Activated T-helper 17 cell treated with anti-CD3 and anti-CD28 coated beads, Interleukin-2, amount 50 U/mL, for 72 hours (primary cell): ENCODE results near the gene CEP85. TPM values are rescaled to one million over a fixed set of nuclear protein-coding genes. Genes with fewer than 3 reads are reported as not detected.
"Not testable (repeated sequence)": the region's sequence is repeated elsewhere in the genome, so short reads cannot be mapped to it uniquely, and the experiment has no call there.

Experiments used
- ATAC-seq: fragments of 150-1000 bp; cut with Tn5 transposase; replicated peaks from 2 replicates; pipeline ENCODE4 v1.10.0; 2021; ENCODE audit warnings: mild to moderate bottlenecking, moderate library complexity
- H3K27ac Mint-ChIP-seq: one replicate; pipeline ENCODE4 v1.8.0; 2022; ENCODE audit warnings: mixed read lengths
- H3K27me3 Mint-ChIP-seq: one replicate; pipeline ENCODE4 v1.8.0; 2022; ENCODE audit warnings: mixed read lengths
- H3K36me3 Mint-ChIP-seq: one replicate; pipeline ENCODE4 v1.8.0; 2022; ENCODE audit warnings: low read depth, mild to moderate bottlenecking, mixed read lengths
- H3K4me1 Mint-ChIP-seq: one replicate; pipeline ENCODE4 v1.8.0; 2022; ENCODE audit warnings: mixed read lengths
- H3K4me3 Mint-ChIP-seq: one replicate; pipeline ENCODE4 v1.8.0; 2022; ENCODE audit warnings: mild to moderate bottlenecking, mixed read lengths
- H3K9me3 Mint-ChIP-seq: one replicate; pipeline ENCODE4 v1.8.0; 2022; ENCODE audit warnings: mixed read lengths
- total RNA-seq, 2 donors: library from RNA; stranded (reverse); gene quantifications; one replicate each; pipeline ENCODE4 v1.2.3, GENCODE V29; 2022

CEP85 gene
- total RNA-seq, 2 donors from 2014 or later: 34.8 to 37.7 TPM

- Mint-ChIP-seq H3K9me3 (no peaks in the 10 kb centered on the region), H3K4me3 (no peak overlapping the region), H3K27ac (no peak overlapping the region), H3K27me3 (no peaks in the 10 kb centered on the region), H3K36me3 (no peaks in the 10 kb centered on the region), H3K4me1 (peaks cover 4% of the 10 kb centered on the region)
- ATAC-seq: no peak
Measured at GRCh38 chr1:26297057-26297790, 63.2 kb downstream of the CEP85 start.

DNA sequence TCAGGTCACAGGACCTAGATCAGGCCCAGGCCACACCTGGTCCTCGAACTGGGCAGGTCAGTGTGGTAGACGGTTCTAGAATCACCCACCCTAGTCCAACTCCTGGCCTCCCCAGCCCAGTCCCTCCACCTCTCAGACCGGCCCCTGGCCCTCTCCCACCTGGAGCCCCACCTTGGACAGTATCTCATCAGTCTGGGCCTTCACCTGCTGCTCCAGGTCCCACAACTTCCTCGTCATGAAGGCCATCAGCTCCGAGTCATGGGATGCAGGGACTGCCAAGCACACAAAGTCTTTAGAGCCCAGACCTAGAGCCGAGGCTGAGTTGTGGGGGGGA is 63.8 kb downstream of the CEP85 start:
- Mint-ChIP-seq H3K4me1 (peaks cover 4% of the 10 kb centered on the region), H3K27me3 (no peaks in the 10 kb centered on the region), H3K36me3 (no peaks in the 10 kb centered on the region), H3K27ac (no peak overlapping the region), H3K9me3 (no peaks in the 10 kb centered on the region), H3K4me3 (no peak overlapping the region)
- ATAC-seq: no peak

DNA sequence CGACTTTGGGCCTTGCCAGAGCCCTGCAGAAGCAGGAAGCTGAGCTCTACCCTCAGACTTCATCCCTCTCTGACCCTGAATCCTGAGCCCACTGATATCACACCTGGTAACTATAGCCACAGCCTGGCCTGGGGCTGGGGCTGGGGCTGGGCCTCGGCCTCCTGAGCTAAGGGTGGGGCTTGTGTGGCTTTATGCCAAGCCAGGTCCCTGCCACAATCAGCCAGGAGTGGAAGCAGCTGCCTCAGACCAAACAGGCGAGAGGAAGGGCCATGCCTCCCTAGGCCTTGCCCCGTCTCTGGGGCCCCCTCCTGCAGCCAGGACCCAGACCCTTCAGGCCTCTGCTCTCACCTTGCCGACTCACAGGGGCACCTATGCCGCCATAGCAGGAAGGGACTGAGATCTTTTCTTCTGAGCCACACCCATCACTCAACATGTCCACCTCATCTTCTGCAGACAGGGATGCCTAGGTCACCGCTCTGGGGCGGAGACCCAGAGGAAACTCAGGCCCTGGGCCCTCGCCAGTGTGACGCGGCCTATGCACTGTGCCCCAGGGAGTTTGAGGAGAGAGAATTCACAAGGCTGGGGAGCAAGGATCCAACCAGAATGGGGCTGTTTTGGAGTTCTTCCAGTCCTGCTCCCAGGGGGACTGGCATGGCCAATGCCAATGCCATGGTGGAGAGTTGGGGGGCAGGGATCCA is 66.7 kb downstream of the CEP85 start:
- Mint-ChIP-seq H3K27ac (peak overlapping the region; percentile 58), H3K4me3 (no peak overlapping the region), H3K4me1 (peaks cover 4% of the 10 kb centered on the region), H3K36me3 (no peaks in the 10 kb centered on the region), H3K27me3 (no peaks in the 10 kb centered on the region), H3K9me3 (no peaks in the 10 kb centered on the region)
- no peak for ATAC-seq

- no peak overlapping the region for H3K4me3 Mint-ChIP-seq
- no peak overlapping the region for H3K27ac Mint-ChIP-seq
- H3K36me3 Mint-ChIP-seq: peaks cover 4% of the 10 kb centered on the region
- no peaks in the 10 kb centered on the region for H3K27me3 Mint-ChIP-seq
- ATAC-seq: no peak
- peaks cover 17% of the 10 kb centered on the region for H3K4me1 Mint-ChIP-seq
- H3K9me3 Mint-ChIP-seq: no peaks in the 10 kb centered on the region
Measured at GRCh38 chr1:26302733-26303405, 68.9 kb downstream of the CEP85 start.

GRCh38 chr1:26305667-26306289 is 71.8 kb downstream of the CEP85 start:
- no peaks in the 10 kb centered on the region for H3K27me3 Mint-ChIP-seq
- peaks cover 4% of the 10 kb centered on the region for H3K36me3 Mint-ChIP-seq
- peak overlapping the region; percentile 95 for H3K27ac Mint-ChIP-seq
- peak overlapping the region; percentile 99 for H3K4me3 Mint-ChIP-seq
- H3K4me1 Mint-ChIP-seq: peaks cover 21% of the 10 kb centered on the region
- no peaks in the 10 kb centered on the region for H3K9me3 Mint-ChIP-seq
- no peak for ATAC-seq

GRCh38 chr1:26306290-26307229 is 72.6 kb downstream of the CEP85 start, which contains the start of gene UBXN11:
Gene UBXN11, minus strand, starts transcription at chr1:26306636. Its CDS starts 3,753 bp downstream, at chr1:26302883.
- Mint-ChIP-seq H3K4me3 (peak within 1 kb of the TSS; percentile 99), H3K4me1 (peaks cover 21% of the 10 kb centered on the region), H3K36me3 (peaks cover 4% of the 10 kb centered on the region), H3K9me3 (no peaks in the 10 kb centered on the region), H3K27ac (peak within 1 kb of the TSS; percentile 95), H3K27me3 (no peaks in the 10 kb centered on the region)
- peak; percentile 90 for ATAC-seq

GRCh38 chr1:26307363-26307781 is 73.4 kb downstream of the CEP85 start:
- Mint-ChIP-seq H3K36me3 (peaks cover 4% of the 10 kb centered on the region), H3K4me3 (peak overlapping the region; percentile 99), H3K4me1 (peaks cover 21% of the 10 kb centered on the region), H3K9me3 (no peaks in the 10 kb centered on the region), H3K27ac (peak overlapping the region; percentile 95), H3K27me3 (no peaks in the 10 kb centered on the region)
- ATAC-seq: peak; percentile 8

DNA sequence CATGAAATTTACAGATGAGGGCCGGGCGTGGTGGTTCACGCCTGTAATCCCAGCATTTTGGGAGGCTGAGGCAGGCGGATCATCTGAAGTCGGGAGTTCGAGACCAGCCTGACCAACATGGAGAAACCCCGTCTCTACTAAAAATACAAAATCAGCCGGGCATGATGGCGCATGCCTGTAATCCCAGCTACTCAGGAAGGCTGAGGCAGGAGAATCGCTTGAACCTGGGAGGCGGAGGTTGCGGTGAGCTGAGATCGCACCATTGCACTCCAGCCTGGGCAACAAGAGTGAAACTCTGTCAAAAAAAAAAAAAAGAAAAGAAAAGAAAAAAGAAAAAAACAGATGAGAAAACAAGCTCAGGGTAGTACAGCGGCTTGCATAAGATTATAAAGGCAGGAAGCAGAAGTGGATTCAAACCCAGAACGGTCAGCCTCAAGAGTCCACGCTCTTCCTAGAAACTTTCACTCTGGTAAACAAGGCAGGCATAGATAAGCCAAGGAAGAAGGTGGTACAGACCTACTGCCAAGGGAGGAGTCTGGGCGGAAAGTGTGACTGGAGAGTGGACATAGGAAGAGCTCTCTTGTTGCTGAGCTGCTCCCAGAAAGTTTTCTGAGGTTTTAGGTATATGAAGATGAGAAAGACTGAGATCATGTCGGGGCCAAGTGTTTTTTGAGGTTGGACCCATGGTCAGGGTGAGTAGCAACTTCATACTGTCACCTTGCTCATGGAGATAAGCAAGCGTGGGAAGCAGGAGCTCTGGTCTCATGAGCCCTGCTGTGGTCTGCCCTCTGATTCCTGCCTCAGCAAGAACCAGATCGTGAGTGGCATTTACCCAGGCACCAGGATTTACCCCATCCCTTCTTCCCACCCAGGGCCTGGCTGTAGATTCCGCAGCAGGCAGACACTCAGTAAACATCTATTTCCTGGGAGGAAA is 74.2 kb downstream of the CEP85 start:
- H3K9me3 Mint-ChIP-seq, H3K27me3 Mint-ChIP-seq, H3K36me3 Mint-ChIP-seq: not testable (repeated sequence)
- ATAC-seq: peak; percentile 80
- Mint-ChIP-seq H3K4me3 (peak overlapping the region; percentile 99), H3K4me1 (peaks cover 21% of the 10 kb centered on the region), H3K27ac (peak overlapping the region; percentile 95)

GRCh38 chr1:26314501-26314900 is 80.5 kb downstream of the CEP85 start:
- H3K27me3 Mint-ChIP-seq: no peaks in the 10 kb centered on the region
- H3K27ac Mint-ChIP-seq: peak overlapping the region; percentile 67
- H3K4me3 Mint-ChIP-seq: peak overlapping the region; percentile 98
- H3K9me3 Mint-ChIP-seq: no peaks in the 10 kb centered on the region
- H3K4me1 Mint-ChIP-seq: peaks cover 26% of the 10 kb centered on the region
- H3K36me3 Mint-ChIP-seq: peaks cover 21% of the 10 kb centered on the region
- ATAC-seq: no peak

- Mint-ChIP-seq H3K9me3 (no peaks in the 10 kb centered on the region), H3K36me3 (peaks cover 37% of the 10 kb centered on the region), H3K4me3 (peak overlapping the region; percentile 98), H3K4me1 (peaks cover 32% of the 10 kb centered on the region), H3K27me3 (no peaks in the 10 kb centered on the region), H3K27ac (peak overlapping the region; percentile 67)
- ATAC-seq: no peak
Measured at GRCh38 chr1:26315874-26316850, 82.2 kb downstream of the CEP85 start.

DNA sequence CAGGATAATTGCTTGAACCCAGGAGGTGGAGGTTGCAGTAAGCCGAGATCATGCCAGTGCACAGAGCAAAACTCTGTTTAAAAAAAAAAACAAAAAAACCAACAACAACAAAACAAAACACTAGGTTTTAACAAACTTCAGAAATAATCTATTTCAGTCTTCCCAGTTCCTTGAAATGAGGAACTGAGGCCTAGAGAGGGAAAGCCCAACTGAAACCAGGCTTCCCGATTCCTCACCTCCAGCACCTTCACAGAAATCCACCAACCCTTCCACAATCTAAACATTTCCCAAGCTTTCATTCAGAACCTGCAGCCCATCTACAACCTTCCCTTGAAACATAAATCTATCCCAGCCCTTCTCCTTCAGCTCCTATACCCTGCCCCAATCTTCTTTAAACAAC is 83.1 kb downstream of the CEP85 start:
- Mint-ChIP-seq H3K36me3 (peaks cover 46% of the 10 kb centered on the region), H3K4me3 (peak overlapping the region; percentile 98), H3K4me1 (peaks cover 36% of the 10 kb centered on the region), H3K9me3 (no peaks in the 10 kb centered on the region), H3K27me3 (no peaks in the 10 kb centered on the region), H3K27ac (peak overlapping the region; percentile 96)
- ATAC-seq: no peak
